Measurements from ENCODE around the gene CDCP2.

Gene CDCP2

GRCh38 chr1:54152696-54153095, at the start of gene CDCP2:
Gene CDCP2, minus strand, starts transcription at chr1:54153000. Its CDS starts 78 bp downstream, at chr1:54152922.
- DNase-seq = no peak

- DNase-seq = no peak
Observed at GRCh38 chr1:54200519-54200997, 47.8 kb upstream of the CDCP2 start.

GRCh38 chr1:54199765-54200518, 47.1 kb upstream of the CDCP2 start, which contains the start of the genes CYB5RL and MRPL37:
Gene CYB5RL, minus strand, starts transcription at chr1:54200030. Its CDS starts 4,414 bp downstream, at chr1:54195616.
Gene MRPL37, plus strand, starts transcription at chr1:54200167. Its CDS starts 77 bp downstream, at chr1:54200244.
- peak; percentile 97 to 99 for DNase-seq

- DNase-seq = peak in 1 of 2 experiments; percentile 43
Observed at GRCh38 chr1:54199151-54199764, 46.5 kb upstream of the CDCP2 start.

GRCh38 chr1:54193453-54193852, 40.7 kb upstream of the CDCP2 start:
- DNase-seq = no peak

- no peak for DNase-seq
Observed at GRCh38 chr1:54191525-54191924, 38.7 kb upstream of the CDCP2 start.

- no peak for DNase-seq
Observed at GRCh38 chr1:54190526-54190925, 37.7 kb upstream of the CDCP2 start.

GRCh38 chr1:54188291-54188690, 35.5 kb upstream of the CDCP2 start:
- no peak for DNase-seq

GRCh38 chr1:54186056-54186455, 33.3 kb upstream of the CDCP2 start:
- no peak for DNase-seq

GRCh38 chr1:54180701-54181360, 28.0 kb upstream of the CDCP2 start:
- no peak for DNase-seq

GRCh38 chr1:54178296-54179070, 25.7 kb upstream of the CDCP2 start:
- DNase-seq = no peak

- DNase-seq = no peak
Observed at GRCh38 chr1:54177726-54178125, 24.9 kb upstream of the CDCP2 start.

GRCh38 chr1:54176621-54177327, 24.0 kb upstream of the CDCP2 start:
- DNase-seq = no peak

GRCh38 chr1:54174106-54174505, 21.3 kb upstream of the CDCP2 start:
- no peak for DNase-seq

- peak; percentile 11 to 16 for DNase-seq
Observed at GRCh38 chr1:54173681-54174080, 20.9 kb upstream of the CDCP2 start.

GRCh38 chr1:54172614-54173599, 20.1 kb upstream of the CDCP2 start:
- no peak for DNase-seq

- DNase-seq = no peak
Observed at GRCh38 chr1:54171606-54172005, 18.8 kb upstream of the CDCP2 start.

- no peak for DNase-seq
Observed at GRCh38 chr1:54171016-54171415, 18.2 kb upstream of the CDCP2 start.

- no peak for DNase-seq
Observed at GRCh38 chr1:54169068-54169467, 16.3 kb upstream of the CDCP2 start.

- DNase-seq = no peak
Observed at GRCh38 chr1:54168206-54168965, 15.6 kb upstream of the CDCP2 start.
